ENCODE measurements around the gene C12orf43.

GRCh38 chr12:121064116-121064515 is 47.8 kb upstream of the C12orf43 start:
- TF ChIP-seq EZH2 (IDR thresholded peaks at IDR 0.05; ENCODE audit: low read length, unreplicated experiment) = no peak
- TF ChIP-seq EZH2phosphoT487 (IDR thresholded peaks at IDR 0.05; ENCODE audit: borderline replicate concordance, low read length) = no peak
- no peak for TF ChIP-seq CTCF (conservative IDR thresholded peaks at IDR 0.05; ENCODE audit: low read depth, low read length)
